HTERT RPE-1 (cell line): ENCODE measurements around the gene MYOCOS.
"Not testable (repeated sequence)": the region's sequence is repeated elsewhere in the genome, so short reads cannot be mapped to it uniquely, and the experiment has no call there.

Experiments used
- in situ Hi-C: fragments of 300-500 bp; cut with MboI; formaldehyde crosslinking; loops from 4 replicates; pipeline ENCODE4 v1.14.3; 2020; ENCODE audit warnings: low sequenced_read_pairs

The MYOCOS gene, protein sequence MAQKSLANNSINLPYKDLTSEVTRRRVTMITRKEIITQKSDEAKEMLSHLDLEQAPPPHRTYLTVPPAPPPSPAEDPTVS

DNA sequence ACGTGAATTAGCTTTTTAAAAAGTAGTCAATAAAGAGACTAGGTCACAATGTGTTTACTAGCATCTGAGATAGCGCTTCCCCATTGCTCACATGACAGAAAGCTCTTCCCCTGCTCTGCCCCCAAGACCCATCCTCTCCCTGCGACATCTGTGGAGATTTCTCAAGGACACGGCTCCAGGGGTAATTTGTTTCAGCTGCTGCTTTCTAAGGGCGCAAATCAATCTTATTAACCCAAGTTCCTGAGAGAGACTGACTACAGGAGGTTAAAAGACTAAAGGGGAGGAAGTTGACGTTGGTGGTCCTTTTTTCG lies at the start of gene MYOCOS:
Gene MYOCOS, plus strand, starts transcription at position 92 of the 311 bp plus-strand sequence. CDS start 1,641 bp downstream, outside the sequence.
- in situ Hi-C loops: no loop called here

DNA sequence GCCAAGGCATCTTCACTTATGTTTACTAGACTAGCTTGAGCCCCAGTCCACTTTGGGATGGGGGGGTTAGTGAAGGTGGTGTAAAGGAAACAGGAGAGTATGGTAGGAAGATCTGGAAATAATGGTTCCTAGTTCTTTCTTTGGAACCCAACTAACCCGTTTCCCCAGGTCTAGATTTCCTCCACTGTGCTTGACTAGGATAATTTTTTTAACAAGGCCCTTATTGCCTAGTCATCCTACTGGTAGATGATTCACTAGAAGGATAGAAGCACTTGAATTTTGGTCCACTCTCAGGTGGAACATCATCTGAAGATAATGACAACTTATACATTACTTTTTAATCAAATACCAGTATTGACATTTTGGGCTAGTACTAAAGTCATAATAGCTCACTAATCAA lies 45.9 kb upstream of the MYOCOS start:
- in situ Hi-C loops: no loop called here

DNA sequence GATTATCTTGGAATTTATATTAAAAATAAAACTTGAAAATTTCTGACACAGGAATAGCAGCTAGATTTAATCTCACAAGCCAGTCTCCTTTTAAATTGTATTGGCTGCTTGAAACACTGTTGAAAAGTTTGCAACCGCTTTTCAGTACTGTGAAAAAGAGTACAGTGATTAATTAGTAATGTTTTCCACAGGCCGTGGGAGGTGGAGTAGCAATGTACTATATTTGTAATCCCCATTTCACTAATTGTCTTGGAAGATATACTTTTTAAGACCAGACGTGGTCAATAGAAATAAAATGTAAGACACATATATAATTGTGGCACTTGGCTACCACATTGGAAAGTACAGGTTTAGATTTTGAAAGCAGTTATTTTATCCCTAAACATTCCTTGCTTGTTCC lies 40.8 kb upstream of the MYOCOS start:
- in situ Hi-C loops: no loop called here

DNA sequence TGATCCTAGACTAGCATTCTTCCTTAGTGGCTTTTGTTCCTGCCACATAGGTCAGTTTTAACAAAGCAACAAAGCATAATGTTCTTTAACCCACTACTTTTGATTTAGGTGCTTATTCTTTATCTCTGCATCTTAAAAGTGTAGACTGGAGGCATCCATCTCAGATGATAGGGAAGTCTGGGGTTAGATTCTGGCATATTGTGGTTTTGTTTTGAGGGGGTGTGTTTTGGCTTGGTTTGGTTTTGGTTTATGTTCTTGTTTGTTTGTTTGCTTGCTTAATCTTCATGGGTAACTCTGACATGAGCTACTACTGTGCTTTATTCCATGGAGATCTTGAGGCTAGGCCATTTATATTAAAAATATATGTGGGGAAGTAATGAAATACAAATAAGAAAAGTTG lies 40.3 kb upstream of the MYOCOS start:
- in situ Hi-C loops: no loop called here

DNA sequence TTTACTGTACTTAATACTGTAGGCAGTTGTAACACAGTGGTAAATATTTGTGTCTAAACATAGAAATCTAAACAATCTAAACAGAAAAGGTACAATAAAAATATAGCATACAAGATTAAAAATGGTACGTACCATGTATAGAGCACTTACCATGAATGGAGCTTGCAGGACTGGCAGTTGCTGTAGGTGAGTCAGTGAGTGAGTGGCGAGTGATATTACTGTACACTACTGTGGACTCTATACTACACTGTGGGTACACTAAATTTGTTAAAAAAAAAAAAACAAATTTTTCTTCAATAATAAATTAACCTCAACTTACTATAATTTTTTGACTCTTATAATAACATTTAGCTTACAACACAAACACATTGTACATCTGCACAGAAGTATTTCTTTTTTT lies 39.5 kb upstream of the MYOCOS start:
- in situ Hi-C loops: no loop called here

DNA sequence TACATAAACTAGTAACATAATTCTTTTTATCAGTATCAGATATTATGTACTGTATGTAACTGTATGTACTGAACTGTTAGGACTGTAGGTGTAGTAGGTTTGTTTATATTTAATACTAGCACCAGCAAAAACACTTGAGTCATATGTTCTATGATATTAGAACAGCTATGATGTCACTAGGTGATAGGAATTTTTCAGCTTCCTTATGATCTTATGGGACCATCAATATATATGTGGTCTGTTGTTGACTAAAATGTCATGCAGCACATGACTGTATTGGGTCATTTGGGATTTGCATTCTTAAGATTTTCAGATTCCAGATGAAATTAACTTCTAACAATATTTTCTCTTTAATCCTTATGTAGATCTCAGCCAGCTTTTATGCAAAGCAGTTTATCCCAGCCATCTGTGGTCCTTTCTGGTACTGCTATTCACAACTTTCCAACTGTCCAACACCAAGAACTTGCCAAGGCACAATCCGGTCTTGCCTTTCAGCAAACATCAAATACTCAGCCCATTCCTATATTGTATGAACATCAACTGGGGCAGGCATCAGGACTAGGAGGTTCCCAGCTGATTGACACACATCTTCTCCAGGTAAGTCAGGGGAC lies 38.3 kb upstream of the MYOCOS start:
- in situ Hi-C loops: no loop called here

DNA sequence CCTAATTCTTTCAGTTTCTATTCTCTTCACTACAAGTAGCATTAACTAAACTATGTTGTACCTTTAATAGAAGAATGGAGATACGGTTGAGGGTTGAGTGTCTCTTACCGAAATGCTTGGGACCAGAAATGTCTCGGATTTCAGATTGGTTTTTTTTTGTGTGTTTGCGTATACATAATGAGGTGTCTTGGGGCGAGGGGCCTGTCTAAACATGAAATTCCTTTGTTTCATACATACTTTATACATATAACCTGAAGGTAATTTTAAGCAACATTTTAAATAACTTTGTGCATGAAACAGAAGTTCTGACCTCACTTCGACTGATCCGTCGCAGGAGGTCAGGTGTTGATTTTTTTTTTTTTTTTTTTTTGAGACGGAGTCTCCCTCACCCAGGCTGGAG lies 36.3 kb upstream of the MYOCOS start:
- in situ Hi-C loops: no loop called here

DNA sequence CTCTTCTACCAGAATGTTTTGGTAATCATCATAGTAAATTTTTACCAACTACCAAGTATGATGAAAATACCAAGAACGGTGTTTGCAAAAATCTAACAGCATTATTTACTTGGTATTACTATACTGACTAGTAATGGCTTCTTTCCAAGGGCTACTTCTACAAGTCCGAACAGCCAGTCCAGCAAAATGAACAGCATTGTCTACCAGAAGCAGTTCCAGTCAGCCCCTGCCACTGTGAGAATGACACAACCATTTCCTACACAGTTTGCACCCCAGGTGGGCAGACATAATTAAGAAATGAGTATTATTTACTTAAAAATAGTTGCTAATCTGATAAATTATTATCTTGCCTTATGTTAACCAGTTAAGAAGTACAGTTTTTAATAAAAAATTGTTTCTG lies 33.8 kb upstream of the MYOCOS start:
- in situ Hi-C loops: no loop called here

DNA sequence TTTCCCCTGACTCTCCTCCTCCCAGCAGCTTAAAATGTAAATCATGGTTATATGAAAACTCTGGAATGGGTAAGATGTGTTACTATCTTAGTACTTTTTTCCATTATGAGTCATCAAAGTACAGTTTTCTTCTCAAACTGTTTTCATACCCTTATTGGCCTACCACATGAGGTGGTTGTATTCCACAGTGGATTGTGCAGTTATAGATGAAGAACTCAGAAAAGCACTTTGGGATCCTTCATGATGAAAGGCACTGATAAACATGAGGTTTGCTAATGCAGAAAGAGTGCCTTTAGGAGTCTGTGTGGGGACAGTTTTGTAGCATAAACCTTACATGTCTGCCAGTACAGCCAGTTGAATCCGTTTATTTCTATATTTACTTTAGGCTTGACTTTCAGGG lies 32.0 kb upstream of the MYOCOS start:
- in situ Hi-C loops: no loop called here

DNA sequence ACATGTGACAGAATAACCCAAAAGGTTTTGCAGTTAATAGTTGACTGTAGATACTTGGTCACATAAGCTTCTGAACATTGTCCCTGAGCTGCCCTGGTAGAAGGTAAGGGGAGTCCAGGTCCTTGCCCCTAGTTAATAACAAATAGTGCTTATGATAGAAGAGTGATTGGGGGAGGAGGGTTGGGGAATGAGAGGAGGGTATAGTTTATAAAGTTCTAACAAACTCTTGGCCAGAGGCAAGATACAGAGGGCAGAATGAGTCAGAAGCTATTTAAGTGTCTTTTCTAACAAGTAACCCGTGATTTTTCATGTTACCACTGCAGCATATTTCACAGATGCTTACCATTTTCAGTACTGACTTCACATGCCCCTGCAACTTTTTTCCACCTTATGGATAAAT lies 26.7 kb upstream of the MYOCOS start:
- in situ Hi-C loops: no loop called here

DNA sequence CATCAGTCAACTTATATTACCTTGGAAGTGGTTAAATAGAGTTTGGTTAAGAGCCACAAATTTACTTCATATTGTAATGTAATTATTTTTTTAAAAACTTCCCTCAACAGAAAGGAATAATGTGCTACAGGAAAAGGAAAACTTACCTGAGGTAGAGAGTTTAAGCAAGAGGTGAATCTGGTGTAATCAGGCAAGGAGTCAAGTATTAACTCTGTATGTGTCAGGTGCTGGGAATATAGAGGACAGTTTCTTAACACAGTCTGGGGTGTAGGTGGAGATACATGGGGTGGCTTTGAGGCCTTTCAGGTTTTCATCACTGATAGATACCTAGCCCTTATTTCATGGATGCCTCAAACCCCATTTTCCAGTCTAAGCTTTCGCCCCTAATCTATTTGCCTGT lies 25.9 kb upstream of the MYOCOS start:
- in situ Hi-C loops: no loop called here

DNA sequence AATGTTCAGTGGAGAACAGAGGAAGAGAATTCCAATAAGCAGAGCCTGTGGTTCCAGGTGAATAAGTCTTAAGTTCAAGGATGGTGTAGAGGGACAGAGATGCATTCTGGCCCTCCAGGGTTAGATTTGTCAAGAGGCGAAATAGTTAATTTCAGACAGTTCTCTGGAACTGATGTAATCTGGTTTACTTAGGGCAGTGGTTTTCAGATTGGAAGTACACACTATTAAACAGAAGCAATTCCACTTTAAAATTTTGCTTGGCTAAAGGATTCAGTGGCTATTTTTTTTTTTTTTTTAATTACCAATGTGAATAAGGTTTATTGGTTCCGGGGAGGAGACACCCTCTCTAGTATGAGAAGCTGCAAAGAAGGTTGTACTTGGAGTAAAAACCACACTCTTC lies 25.3 kb upstream of the MYOCOS start:
- in situ Hi-C loops: no loop called here

DNA sequence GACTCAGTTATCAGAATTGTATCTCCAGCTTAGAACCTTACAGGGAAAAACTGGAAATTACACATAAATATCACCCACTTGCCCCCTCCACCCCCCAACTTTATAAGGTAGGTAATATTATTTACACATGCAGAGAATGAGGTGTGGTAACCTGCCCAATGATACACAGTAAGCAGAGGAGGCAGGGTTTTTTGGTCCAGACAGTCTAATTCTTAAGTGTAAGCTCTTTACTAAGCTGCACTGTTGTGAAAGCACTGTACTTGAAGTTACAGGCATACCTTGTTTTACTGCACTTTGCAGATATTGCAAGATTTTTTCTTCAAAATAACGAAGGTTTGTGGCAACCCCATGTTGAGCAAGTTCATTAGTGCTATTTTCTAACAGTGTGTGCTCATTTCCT lies 24.8 kb upstream of the MYOCOS start:
- in situ Hi-C loops: no loop called here

DNA sequence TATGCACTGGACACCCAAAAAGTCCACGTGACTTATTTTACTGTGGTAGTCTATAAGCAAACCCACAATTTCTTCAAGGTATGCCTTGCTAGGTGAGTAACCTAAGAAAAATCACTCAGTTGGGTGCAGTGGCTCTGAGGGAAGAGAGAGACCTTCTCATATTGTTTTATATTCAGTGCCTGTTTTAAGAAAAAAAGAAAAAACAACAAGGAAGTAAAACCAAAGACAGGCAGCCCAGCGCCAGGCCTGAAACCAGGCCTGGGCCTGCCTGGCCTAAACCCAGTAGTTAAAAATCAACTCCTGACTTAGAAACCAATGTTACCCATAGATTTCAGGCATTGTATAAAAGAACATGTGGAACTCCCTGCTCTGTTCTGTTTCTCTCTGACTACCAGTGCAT lies 21.7 kb upstream of the MYOCOS start:
- in situ Hi-C loops: not testable (repeated sequence)

DNA sequence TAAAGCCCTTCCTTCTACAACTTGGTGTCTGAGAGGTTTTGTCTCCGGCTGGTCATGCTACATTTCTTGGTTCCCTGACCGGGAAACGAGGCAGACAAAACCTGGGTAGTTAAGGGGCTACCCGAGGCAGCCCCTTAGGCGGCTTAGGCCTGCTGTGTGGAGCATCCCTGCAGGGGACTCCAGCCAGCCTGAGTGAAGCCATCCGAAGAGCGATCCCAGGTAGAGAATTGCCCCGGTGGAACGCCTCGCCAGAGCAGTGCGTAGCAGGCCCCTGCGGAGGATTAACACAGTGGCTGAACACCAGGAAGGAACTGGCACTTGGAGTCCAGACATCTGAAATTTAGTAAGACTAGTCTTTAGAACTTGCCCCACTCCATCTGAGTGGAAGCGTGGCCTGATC lies 21.2 kb upstream of the MYOCOS start:
- in situ Hi-C loops: no loop called here

DNA sequence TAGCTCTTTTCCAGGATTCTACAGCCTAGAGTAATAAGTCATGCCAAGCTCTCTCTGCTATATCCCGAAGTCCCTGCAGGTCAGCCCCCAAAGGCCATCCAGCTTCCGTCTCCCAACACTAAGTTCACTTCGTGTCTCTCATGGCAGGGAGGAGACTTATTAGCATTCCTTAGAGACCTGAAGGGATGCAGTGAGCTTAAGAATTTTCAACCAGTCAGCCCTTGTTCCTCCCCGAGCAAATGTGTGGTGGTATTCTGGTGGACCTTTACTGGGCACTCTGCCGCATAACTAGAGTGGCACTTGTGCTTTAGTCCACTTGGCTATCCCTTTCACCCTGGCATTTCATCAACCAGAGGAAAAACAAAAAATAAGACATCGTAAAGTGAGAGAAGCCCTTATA lies 19.0 kb upstream of the MYOCOS start:
- in situ Hi-C loops: not testable (repeated sequence)

DNA sequence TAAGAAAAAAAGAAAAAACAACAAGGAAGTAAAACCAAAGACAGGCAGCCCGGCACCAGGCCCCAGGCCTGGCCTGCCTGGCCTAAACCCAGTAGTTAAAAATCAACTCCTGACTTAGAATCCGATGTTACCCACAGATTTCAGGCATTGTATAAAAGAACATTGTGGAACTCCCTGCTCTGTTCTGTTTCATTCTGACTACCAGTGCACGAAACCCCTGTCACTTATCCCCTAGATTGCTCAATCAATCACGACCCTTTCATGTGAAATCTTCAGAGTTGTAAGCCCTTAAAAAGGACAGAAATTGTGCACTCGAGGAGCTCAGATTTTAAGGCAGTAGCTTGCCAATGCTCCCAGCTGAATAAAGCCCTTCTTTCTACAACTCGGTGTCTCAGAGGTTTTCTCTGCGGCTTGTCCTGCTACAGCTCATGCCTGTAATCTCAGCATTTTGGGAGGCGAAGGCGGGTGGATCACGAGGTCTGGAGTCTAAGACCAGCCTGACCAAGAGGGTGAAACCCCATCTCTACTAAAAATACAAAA lies 15.6 kb upstream of the MYOCOS start:
- in situ Hi-C loops: no loop called here

DNA sequence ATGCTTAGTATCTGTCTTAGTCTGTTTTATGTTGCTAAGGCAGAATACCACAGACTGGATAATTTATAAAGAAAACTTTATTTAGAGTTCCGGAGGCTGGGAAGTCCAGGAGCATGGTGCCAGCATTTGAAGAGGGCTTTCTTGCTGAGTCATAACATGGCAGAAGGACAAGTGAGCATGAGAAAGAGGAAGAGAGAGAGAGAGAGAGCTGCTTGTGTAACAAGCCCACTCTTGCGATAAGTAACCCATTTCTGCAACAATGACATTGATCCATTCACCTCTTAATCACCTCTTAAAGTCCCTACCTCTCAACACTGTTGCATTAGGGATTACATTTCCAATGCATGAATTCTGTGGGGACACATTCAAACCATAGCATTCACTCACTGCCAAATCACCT lies 11.7 kb upstream of the MYOCOS start:
- in situ Hi-C loops: no loop called here

DNA sequence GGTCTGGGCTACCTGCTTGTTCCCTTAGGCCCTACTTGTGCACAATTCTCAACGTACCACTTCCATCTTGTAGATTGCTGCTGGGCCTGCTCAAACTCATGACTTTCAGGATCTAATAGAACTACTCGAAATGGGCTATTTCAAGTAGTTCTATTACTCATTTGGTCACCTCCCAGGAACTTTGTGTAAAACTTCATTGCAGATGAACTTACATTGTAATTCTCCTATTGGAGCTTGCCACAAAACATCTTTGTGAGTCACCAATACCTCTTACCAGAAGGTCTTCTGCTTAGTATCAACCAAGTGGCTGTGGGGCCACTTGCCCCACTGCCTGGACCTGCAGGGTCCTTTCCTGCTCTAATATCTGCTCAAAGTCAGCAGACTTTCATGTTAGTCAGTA lies 10.7 kb upstream of the MYOCOS start:
- in situ Hi-C loops: no loop called here

DNA sequence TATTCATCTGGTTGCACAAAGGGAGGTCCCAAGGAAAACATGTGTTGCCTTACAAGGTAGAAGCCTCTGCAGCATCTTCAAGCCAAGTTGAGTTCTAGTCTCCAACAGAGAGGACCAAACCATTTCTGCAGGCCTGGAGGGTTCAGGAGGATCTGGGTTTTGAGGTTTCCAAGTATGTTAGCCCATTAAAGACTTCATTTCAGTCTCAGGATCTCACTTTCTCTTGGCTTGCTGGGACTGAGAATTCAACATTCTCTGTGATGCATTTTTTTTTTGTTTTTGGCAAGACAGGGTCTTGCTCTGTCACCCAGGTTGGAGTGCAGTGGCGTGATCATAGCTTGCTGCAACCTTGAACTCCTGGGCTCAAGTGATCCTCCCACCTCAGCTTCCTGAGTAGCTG lies 8.8 kb upstream of the MYOCOS start:
- in situ Hi-C loops: no loop called here

DNA sequence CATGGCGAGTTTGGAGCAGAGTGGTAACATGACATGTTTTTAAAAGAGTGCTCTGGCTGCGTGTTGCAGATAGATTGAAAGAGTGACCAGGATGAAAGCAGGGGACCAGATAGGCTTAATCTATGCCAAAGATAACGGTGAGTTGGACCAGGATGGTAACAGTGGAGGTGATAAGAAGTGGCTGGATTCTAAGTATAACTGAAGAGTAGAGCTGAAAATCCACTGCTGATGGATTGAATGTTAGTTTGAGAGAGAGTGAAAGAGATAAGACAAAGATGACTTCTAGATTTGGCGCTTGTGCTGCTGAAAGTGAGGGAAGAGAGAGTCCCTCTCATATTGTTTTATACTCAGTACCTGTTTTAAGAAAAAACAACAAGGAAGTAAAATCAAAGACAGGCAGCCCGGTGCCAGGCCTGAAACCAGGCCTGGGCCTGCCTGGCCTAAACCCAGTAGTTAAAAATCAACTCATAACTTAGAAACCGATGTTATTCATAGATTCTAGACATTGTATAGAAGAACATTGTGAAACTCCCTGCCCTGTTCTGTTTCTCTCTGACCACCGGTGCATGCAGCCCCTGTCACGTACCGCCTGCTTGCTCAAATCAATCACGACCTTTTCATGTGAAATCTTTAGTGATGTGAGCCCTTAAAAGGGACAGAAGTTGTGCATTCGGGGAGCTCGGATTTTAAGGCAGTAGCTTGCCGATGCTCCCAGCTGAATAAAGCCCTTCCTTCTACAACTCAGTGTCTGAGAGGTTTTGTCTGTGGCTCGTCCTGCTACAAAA lies 6.7 kb upstream of the MYOCOS start:
- in situ Hi-C loops: not testable (repeated sequence)

DNA sequence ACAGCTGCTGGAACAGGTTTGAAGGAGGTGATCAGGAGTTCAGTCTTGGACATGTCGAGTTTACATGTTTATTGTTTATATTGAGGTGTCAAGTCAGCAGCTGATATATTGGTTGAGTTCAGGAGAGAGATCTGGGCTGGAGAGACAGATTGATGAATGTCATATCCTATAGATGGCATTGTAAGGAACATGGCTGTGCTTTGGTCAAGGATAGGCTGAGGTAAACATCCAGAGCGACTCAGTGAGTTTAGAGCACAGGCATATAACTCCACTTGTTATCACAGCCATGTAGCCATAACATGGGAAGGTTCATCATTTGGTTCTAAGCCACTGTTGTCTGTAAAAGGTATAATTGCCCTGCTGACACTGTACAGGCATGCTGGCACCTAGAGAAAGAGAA lies 5.5 kb upstream of the MYOCOS start:
- in situ Hi-C loops: no loop called here
